ENCODE results near the gene DSCAM. TPM values are rescaled to one million over a fixed set of nuclear protein-coding genes. Genes with fewer than 3 reads are reported as not detected.

Gene DSCAM
- total and polyA plus RNA-seq, 10 of the 15 experiments (the other 5 are each of a cell fraction or from before 2014, with no cell fraction given): not detected

DNA sequence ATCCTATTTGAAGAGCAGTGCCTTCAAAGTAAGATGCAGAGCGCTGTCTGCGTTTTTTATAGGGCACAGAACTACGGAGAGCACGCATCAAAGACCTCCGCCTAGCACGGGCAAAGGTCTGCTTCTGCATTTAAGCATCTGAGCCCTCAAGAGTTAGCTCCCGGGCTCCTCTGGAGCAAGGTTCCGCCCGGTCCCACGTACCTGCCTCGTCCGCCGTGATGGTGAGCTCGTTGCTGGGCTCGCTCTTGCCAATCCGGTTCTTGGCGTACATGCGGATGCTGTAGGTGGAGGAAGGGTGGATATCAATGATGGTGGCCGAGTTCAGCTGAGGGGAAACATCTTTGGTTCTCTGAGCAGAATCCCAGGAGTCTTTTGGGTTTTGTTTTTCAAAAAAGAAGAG lies 668.2 kb downstream of the DSCAM start:
- no peak for DNase-seq (ENCODE audit: low read depth, low spot score)
- Histone ChIP-seq H3K27me3 (replicated peaks in 1 of 2; ENCODE audit: control insufficient read depth in 2 of 2, insufficient read depth in 2 of 2, low read length in 1 of 2) (no peaks in the 10 kb centered on the region), H3K36me3 (ENCODE audit: control insufficient read depth in 2 of 2, insufficient read depth in 2 of 2, low read length in 1 of 2) (no peaks in the 10 kb centered on the region), H3K9me3 (replicated peaks; ENCODE audit: control insufficient read depth, insufficient read depth, low read length) (no peaks in the 10 kb centered on the region; the same call in 2 of the 3 replicates), H4K20me1 (ENCODE audit: control insufficient read depth, insufficient read depth) (no peaks in the 10 kb centered on the region), H3K4me3 (no peak overlapping the region), H3K9ac (ENCODE audit: control insufficient read depth, insufficient read depth, low read length) (no peak overlapping the region), H3K79me2 (ENCODE audit: control insufficient read depth, insufficient read depth, low read length) (no peaks in the 10 kb centered on the region), H3K4me1 (ENCODE audit: control insufficient read depth, insufficient read depth, low read length) (no peaks in the 10 kb centered on the region), H3K27ac (ENCODE audit: control insufficient read depth, insufficient read depth) (no peak overlapping the region), H3K4me2 (ENCODE audit: control insufficient read depth, insufficient read depth) (no peak overlapping the region), H2AFZ (ENCODE audit: control insufficient read depth, low read depth, low read length) (no peak overlapping the region)
- RAD21 ChIA-PET (ENCODE audit: unreplicated experiment): no interaction called here
- in situ Hi-C loops (cut with MboI) (no loop called here), intact Hi-C loops (cut with micrococcal nuclease; ENCODE audit: unreplicated experiment) (no loop called here)
- SMC1A ChIA-PET (ENCODE audit: uncharacterized antibody, unreplicated experiment): no interaction called here
- no peak for TF ChIP-seq RB1 (IDR thresholded peaks at IDR 0.05; ENCODE audit: borderline replicate concordance)
- no peak for TF ChIP-seq WRNIP1 (IDR thresholded peaks at IDR 0.05; ENCODE audit: borderline replicate concordance, low read depth, low read length)
- TF ChIP-seq SMAD1 (IDR thresholded peaks at IDR 0.05; ENCODE audit: low read depth, partially characterized antibody): no peak
- POLR2A ChIA-PET: no interaction called here
- ATAC-seq: no peak
- WGBS (ENCODE audit: insufficient coverage, insufficient replicate concordance, low lambda C conversion rate, missing lambda C conversion rate): 36% methylated on average over 19 of the region's 19 CpGs
- BruUV-seq (replicated peaks): no TSS peak
- CTCF ChIA-PET: no interaction called here
- no peak for FAIRE-seq

DNA sequence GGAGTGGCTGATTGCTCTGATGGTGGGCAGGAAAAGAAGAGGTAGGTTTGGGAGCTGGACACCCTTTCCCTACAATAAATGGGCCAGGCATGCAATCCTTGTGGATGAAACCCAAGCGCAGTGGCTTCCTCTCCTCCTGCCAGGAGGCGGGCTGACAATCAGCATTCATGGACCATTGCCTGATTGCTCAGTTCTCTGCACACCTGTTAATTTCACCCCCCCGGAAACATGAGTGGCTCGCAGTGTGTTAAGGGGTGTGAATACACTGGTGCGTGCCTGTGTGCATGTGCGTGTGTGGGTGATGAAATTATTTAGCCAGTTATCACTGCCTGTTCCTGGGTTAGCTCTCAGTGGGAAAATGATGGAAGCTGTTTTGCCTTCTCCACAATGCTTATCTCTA lies 669.0 kb downstream of the DSCAM start:
- H3K4me1 ChIP-seq (ENCODE audit: control insufficient read depth, insufficient read depth, low read length): no peaks in the 10 kb centered on the region
- 67% methylated on average over 6 of the region's 6 CpGs for WGBS (ENCODE audit: insufficient coverage, insufficient replicate concordance, low lambda C conversion rate, missing lambda C conversion rate)
- FAIRE-seq (no peak), ATAC-seq (no peak), DNase-seq (ENCODE audit: low read depth, low spot score) (no peak)
- no peak overlapping the region for H3K4me3 ChIP-seq
- no peak overlapping the region for H2AFZ ChIP-seq (ENCODE audit: control insufficient read depth, low read depth, low read length)
- H3K27ac ChIP-seq (ENCODE audit: control insufficient read depth, insufficient read depth): no peak overlapping the region
- POLR2A ChIA-PET: no interaction called here
- H4K20me1 ChIP-seq (ENCODE audit: control insufficient read depth, insufficient read depth): no peaks in the 10 kb centered on the region
- intact Hi-C loops (cut with micrococcal nuclease; ENCODE audit: unreplicated experiment) (no loop called here), in situ Hi-C loops (cut with MboI) (no loop called here)
- no TSS peak for BruUV-seq (replicated peaks)
- no peaks in the 10 kb centered on the region; the same call in 2 of the 3 replicates for H3K9me3 ChIP-seq (replicated peaks; ENCODE audit: control insufficient read depth, insufficient read depth, low read length)
- CTCF ChIA-PET: no interaction called here
- H3K36me3 ChIP-seq (ENCODE audit: control insufficient read depth in 2 of 2, insufficient read depth in 2 of 2, low read length in 1 of 2): no peaks in the 10 kb centered on the region
- SMC1A ChIA-PET (ENCODE audit: uncharacterized antibody, unreplicated experiment): no interaction called here
- H3K9ac ChIP-seq (ENCODE audit: control insufficient read depth, insufficient read depth, low read length): no peak overlapping the region
- RAD21 ChIA-PET (ENCODE audit: unreplicated experiment): no interaction called here
- TF ChIP-seq NFXL1 (IDR thresholded peaks at IDR 0.05; ENCODE audit: borderline replicate concordance): no peak
- TF ChIP-seq, protein P1, sequence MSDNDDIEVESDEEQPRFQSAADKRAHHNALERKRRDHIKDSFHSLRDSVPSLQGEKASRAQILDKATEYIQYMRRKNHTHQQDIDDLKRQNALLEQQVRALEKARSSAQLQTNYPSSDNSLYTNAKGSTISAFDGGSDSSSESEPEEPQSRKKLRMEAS (IDR thresholded peaks at IDR 0.05; ENCODE audit: low read depth, low read length): no peak
- no peak for TF ChIP-seq TCF3 (IDR thresholded peaks at IDR 0.05; ENCODE audit: borderline replicate concordance, insufficient read depth, low read depth, low read length)
- TF ChIP-seq TCF12 (IDR thresholded peaks at IDR 0.05; ENCODE audit: low read depth, low read length): no peak
- no peak for TF ChIP-seq KAT2A (conservative IDR thresholded peaks at IDR 0.05; ENCODE audit: control insufficient read depth, low read depth, low read length)
- TF ChIP-seq MTA3 (IDR thresholded peaks at IDR 0.05; ENCODE audit: borderline replicate concordance, low read length): no peak
- TF ChIP-seq HDAC2 (IDR thresholded peaks at IDR 0.05): no peak
- TF ChIP-seq, protein P2, sequence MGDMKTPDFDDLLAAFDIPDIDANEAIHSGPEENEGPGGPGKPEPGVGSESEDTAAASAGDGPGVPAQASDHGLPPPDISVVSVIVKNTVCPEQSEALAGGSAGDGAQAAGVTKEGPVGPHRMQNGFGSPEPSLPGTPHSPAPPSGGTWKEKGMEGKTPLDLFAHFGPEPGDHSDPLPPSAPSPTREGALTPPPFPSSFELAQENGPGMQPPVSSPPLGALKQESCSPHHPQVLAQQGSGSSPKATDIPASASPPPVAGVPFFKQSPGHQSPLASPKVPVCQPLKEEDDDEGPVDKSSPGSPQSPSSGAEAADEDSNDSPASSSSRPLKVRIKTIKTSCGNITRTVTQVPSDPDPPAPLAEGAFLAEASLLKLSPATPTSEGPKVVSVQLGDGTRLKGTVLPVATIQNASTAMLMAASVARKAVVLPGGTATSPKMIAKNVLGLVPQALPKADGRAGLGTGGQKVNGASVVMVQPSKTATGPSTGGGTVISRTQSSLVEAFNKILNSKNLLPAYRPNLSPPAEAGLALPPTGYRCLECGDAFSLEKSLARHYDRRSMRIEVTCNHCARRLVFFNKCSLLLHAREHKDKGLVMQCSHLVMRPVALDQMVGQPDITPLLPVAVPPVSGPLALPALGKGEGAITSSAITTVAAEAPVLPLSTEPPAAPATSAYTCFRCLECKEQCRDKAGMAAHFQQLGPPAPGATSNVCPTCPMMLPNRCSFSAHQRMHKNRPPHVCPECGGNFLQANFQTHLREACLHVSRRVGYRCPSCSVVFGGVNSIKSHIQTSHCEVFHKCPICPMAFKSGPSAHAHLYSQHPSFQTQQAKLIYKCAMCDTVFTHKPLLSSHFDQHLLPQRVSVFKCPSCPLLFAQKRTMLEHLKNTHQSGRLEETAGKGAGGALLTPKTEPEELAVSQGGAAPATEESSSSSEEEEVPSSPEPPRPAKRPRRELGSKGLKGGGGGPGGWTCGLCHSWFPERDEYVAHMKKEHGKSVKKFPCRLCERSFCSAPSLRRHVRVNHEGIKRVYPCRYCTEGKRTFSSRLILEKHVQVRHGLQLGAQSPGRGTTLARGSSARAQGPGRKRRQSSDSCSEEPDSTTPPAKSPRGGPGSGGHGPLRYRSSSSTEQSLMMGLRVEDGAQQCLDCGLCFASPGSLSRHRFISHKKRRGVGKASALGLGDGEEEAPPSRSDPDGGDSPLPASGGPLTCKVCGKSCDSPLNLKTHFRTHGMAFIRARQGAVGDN (IDR thresholded peaks at IDR 0.05): no peak
- no peak for TF ChIP-seq SMARCA5 (IDR thresholded peaks at IDR 0.05)
- H3K27me3 ChIP-seq (replicated peaks in 1 of 2; ENCODE audit: control insufficient read depth in 2 of 2, insufficient read depth in 2 of 2, low read length in 1 of 2): no peaks in the 10 kb centered on the region
- H3K4me2 ChIP-seq (ENCODE audit: control insufficient read depth, insufficient read depth): no peak overlapping the region
- no peaks in the 10 kb centered on the region for H3K79me2 ChIP-seq (ENCODE audit: control insufficient read depth, insufficient read depth, low read length)

Data from GM12878 (cell line).